ENCODE measurements around the gene ILF3. TPM values are rescaled to one million over a fixed set of nuclear protein-coding genes. Genes with fewer than 3 reads are reported as not detected.
"Not testable (repeated sequence)": the region's sequence is repeated elsewhere in the genome, so short reads cannot be mapped to it uniquely, and the experiment has no call there.

The ILF3 gene
- total and polyA plus RNA-seq, 3 experiments from 2014 or later, result 100.0 to 475 (median 471) TPM

- no peaks in the 10 kb centered on the region for H3K27me3 ChIP-seq (ENCODE audit: insufficient read depth, low read length, poor library complexity, severe bottlenecking)
- peaks cover 23% of the 10 kb centered on the region for H3K36me3 ChIP-seq (ENCODE audit: insufficient read depth, low read length)
- POLR2A ChIA-PET, result no interaction called here
- H3K9me3 ChIP-seq (ENCODE audit: low read length), result no peaks in the 10 kb centered on the region
- no peak overlapping the region for H3K27ac ChIP-seq (ENCODE audit: low read depth, low read length)
- H3K4me3 ChIP-seq (ENCODE audit: low read length), result no peak overlapping the region
- DNase-seq, result no peak
- H3K4me1 ChIP-seq (ENCODE audit: insufficient read depth, low read length), result peaks cover 16% of the 10 kb centered on the region
- peaks cover 44 to 57% (median 44%) of the 10 kb centered on the region in 3 donors for H3K4me1 Mint-ChIP-seq
- peaks cover 3 to 60% (median 5%) of the 10 kb centered on the region in 3 donors for H3K36me3 Mint-ChIP-seq
- H3K9me3 Mint-ChIP-seq, result no peaks in the 10 kb centered on the region
- CTCF ChIA-PET, result interaction anchor here (1.3 kb wide), 1 partner anchor 88 kb away, joined by 3 read pairs; no protein-coding TSS in a partner anchor
- H3K27ac Mint-ChIP-seq, result peak overlapping the region in 5 of 8 donors; percentile 9 to 80 (median 55)
- H3K4me3 Mint-ChIP-seq, result peak overlapping the region in 3 of 7 donors; percentile 6 to 45 (median 33)
- peaks cover 0 to 4% of the 10 kb centered on the region in 2 donors for H3K27me3 Mint-ChIP-seq
These were observed 15.1 kb downstream of the ILF3 start for GRCh38 chr19:10669246-10669645.

GRCh38 chr19:10670182-10670581 lies 16.0 kb downstream of the ILF3 start:
- CTCF ChIA-PET, result interaction anchor here (1.3 kb wide), 1 partner anchor 89 kb away, joined by 3 read pairs; no protein-coding TSS in a partner anchor
- Histone ChIP-seq H3K4me3 (ENCODE audit: low read length) (no peak overlapping the region), H3K27me3 (ENCODE audit: insufficient read depth, low read length, poor library complexity, severe bottlenecking) (no peaks in the 10 kb centered on the region), H3K27ac (ENCODE audit: low read depth, low read length) (no peak overlapping the region), H3K36me3 (ENCODE audit: insufficient read depth, low read length) (peaks cover 23% of the 10 kb centered on the region), H3K4me1 (ENCODE audit: insufficient read depth, low read length) (peaks cover 16% of the 10 kb centered on the region), H3K9me3 (ENCODE audit: low read length) (no peaks in the 10 kb centered on the region)
- POLR2A ChIA-PET, result no interaction called here
- peaks cover 0 to 4% of the 10 kb centered on the region in 2 donors for H3K27me3 Mint-ChIP-seq
- H3K9me3 Mint-ChIP-seq, result no peaks in the 10 kb centered on the region
- no peak for DNase-seq
- H3K4me1 Mint-ChIP-seq, result peaks cover 44 to 53% (median 44%) of the 10 kb centered on the region in 3 donors
- peaks cover 3 to 67% (median 8%) of the 10 kb centered on the region in 3 donors for H3K36me3 Mint-ChIP-seq
- peak overlapping the region in 1 of 7 donors; percentile 44 for H3K4me3 Mint-ChIP-seq
- H3K27ac Mint-ChIP-seq, result peak overlapping the region in 4 of 8 donors; percentile 9 to 63 (median 29)

- ChIA-PET CTCF (interaction anchor here (0.9 kb wide), 1 partner anchor 29 kb away, joined by 4 read pairs; no protein-coding TSS in a partner anchor), POLR2A (interaction anchor here (0.6 to 0.7 kb wide), 3 partner anchors 16 to 46 kb away, joined by 3 to 7 read pairs (median 4); no protein-coding TSS in a partner anchor)
- Histone ChIP-seq H3K36me3 (ENCODE audit: insufficient read depth, low read length) (peaks cover 29% of the 10 kb centered on the region), H3K4me3 (ENCODE audit: low read length) (no peak overlapping the region), H3K27me3 (ENCODE audit: insufficient read depth, low read length, poor library complexity, severe bottlenecking) (no peaks in the 10 kb centered on the region), H3K27ac (ENCODE audit: low read depth, low read length) (no peak overlapping the region), H3K9me3 (ENCODE audit: low read length) (no peaks in the 10 kb centered on the region), H3K4me1 (ENCODE audit: insufficient read depth, low read length) (peaks cover 16% of the 10 kb centered on the region)
- Mint-ChIP-seq H3K9me3 (no peaks in the 10 kb centered on the region), H3K27me3 (peaks cover 0 to 4% of the 10 kb centered on the region in 2 donors), H3K36me3 (peaks cover 3 to 73% (median 14%) of the 10 kb centered on the region in 3 donors), H3K4me1 (peaks cover 40 to 49% (median 41%) of the 10 kb centered on the region in 3 donors), H3K27ac (peak overlapping the region in 3 of 8 donors; percentile 23 to 81 (median 74)), H3K4me3 (no peak overlapping the region)
- DNase-seq, result no peak
These were observed 17.0 kb downstream of the ILF3 start for GRCh38 chr19:10670876-10671804.

GRCh38 chr19:10671922-10672321 lies 17.8 kb downstream of the ILF3 start:
- H3K27ac ChIP-seq (ENCODE audit: low read depth, low read length); H3K4me3 Mint-ChIP-seq; DNase-seq; H3K27me3 Mint-ChIP-seq; H3K27ac Mint-ChIP-seq; H3K4me3 ChIP-seq (ENCODE audit: low read length); H3K9me3 ChIP-seq (ENCODE audit: low read length); H3K27me3 ChIP-seq (ENCODE audit: insufficient read depth, low read length, poor library complexity, severe bottlenecking); H3K9me3 Mint-ChIP-seq: not testable (repeated sequence)
- Mint-ChIP-seq H3K36me3 (peaks cover 3 to 68% (median 15%) of the 10 kb centered on the region in 3 donors), H3K4me1 (peaks cover 32 to 41% (median 34%) of the 10 kb centered on the region in 3 donors)
- ChIA-PET POLR2A (interaction anchor here (0.6 to 0.7 kb wide), 2 partner anchors 16 to 30 kb away, joined by 3 to 7 read pairs; no protein-coding TSS in a partner anchor), CTCF (interaction anchor here (0.9 to 1.6 kb wide), 2 partner anchors 10 to 28 kb away, joined by 4 to 7 read pairs; no protein-coding TSS in a partner anchor)
- H3K36me3 ChIP-seq (ENCODE audit: insufficient read depth, low read length), result peaks cover 33% of the 10 kb centered on the region
- H3K4me1 ChIP-seq (ENCODE audit: insufficient read depth, low read length), result peaks cover 16% of the 10 kb centered on the region

GRCh38 chr19:10675214-10675613 lies 21.1 kb downstream of the ILF3 start:
- H3K27ac Mint-ChIP-seq; CTCF ChIA-PET; H3K4me3 ChIP-seq (ENCODE audit: low read length); H3K27ac ChIP-seq (ENCODE audit: low read depth, low read length); H3K27me3 Mint-ChIP-seq; H3K4me1 ChIP-seq (ENCODE audit: insufficient read depth, low read length); H3K9me3 ChIP-seq (ENCODE audit: low read length); DNase-seq; POLR2A ChIA-PET; H3K27me3 ChIP-seq (ENCODE audit: insufficient read depth, low read length, poor library complexity, severe bottlenecking); H3K9me3 Mint-ChIP-seq; H3K4me3 Mint-ChIP-seq: not testable (repeated sequence)
- peaks cover 8 to 15% (median 12%) of the 10 kb centered on the region in 3 donors for H3K4me1 Mint-ChIP-seq
- peaks cover 66% of the 10 kb centered on the region for H3K36me3 ChIP-seq (ENCODE audit: insufficient read depth, low read length)
- H3K36me3 Mint-ChIP-seq, result peaks cover 3 to 85% (median 15%) of the 10 kb centered on the region in 3 donors

- peaks cover 77% of the 10 kb centered on the region for H3K36me3 ChIP-seq (ENCODE audit: insufficient read depth, low read length)
- Mint-ChIP-seq H3K4me3 (no peak overlapping the region), H3K27me3 (no peaks in the 10 kb centered on the region), H3K27ac (no peak overlapping the region), H3K9me3 (no peaks in the 10 kb centered on the region), H3K36me3 (peaks cover 3 to 89% (median 19%) of the 10 kb centered on the region in 3 donors), H3K4me1 (peaks cover 0 to 6% (median 3%) of the 10 kb centered on the region in 3 donors)
- ChIA-PET CTCF (no interaction called here), POLR2A (no interaction called here)
- DNase-seq, result no peak
- no peaks in the 10 kb centered on the region for H3K27me3 ChIP-seq (ENCODE audit: insufficient read depth, low read length, poor library complexity, severe bottlenecking)
- H3K27ac ChIP-seq (ENCODE audit: low read depth, low read length), result no peak overlapping the region
- no peaks in the 10 kb centered on the region for H3K9me3 ChIP-seq (ENCODE audit: low read length)
- H3K4me3 ChIP-seq (ENCODE audit: low read length), result no peak overlapping the region
- H3K4me1 ChIP-seq (ENCODE audit: insufficient read depth, low read length), result no peaks in the 10 kb centered on the region
These were observed 23.6 kb downstream of the ILF3 start for GRCh38 chr19:10677751-10678150.

- CTCF ChIA-PET, result interaction anchor here (1.1 to 1.4 kb wide), 2 partner anchors 21 to 186 kb away, joined by 3 to 6 read pairs; no protein-coding TSS in a partner anchor
- Histone ChIP-seq H3K4me1 (ENCODE audit: insufficient read depth, low read length) (no peaks in the 10 kb centered on the region), H3K36me3 (ENCODE audit: insufficient read depth, low read length) (peaks cover 78% of the 10 kb centered on the region), H3K27ac (ENCODE audit: low read depth, low read length) (no peak overlapping the region), H3K4me3 (ENCODE audit: low read length) (no peak overlapping the region), H3K27me3 (ENCODE audit: insufficient read depth, low read length, poor library complexity, severe bottlenecking) (no peaks in the 10 kb centered on the region), H3K9me3 (ENCODE audit: low read length) (no peaks in the 10 kb centered on the region)
- no peaks in the 10 kb centered on the region for H3K27me3 Mint-ChIP-seq
- H3K4me1 Mint-ChIP-seq, result peaks cover 0 to 3% (median 0%) of the 10 kb centered on the region in 3 donors
- no peak for DNase-seq
- no peak overlapping the region for H3K27ac Mint-ChIP-seq
- peaks cover 0 to 89% (median 16%) of the 10 kb centered on the region in 3 donors for H3K36me3 Mint-ChIP-seq
- H3K4me3 Mint-ChIP-seq, result no peak overlapping the region
- POLR2A ChIA-PET, result no interaction called here
- no peaks in the 10 kb centered on the region for H3K9me3 Mint-ChIP-seq
These were observed 24.7 kb downstream of the ILF3 start for GRCh38 chr19:10678813-10679212.

- no peaks in the 10 kb centered on the region for H3K27me3 ChIP-seq (ENCODE audit: insufficient read depth, low read length, poor library complexity, severe bottlenecking)
- H3K36me3 Mint-ChIP-seq, result peaks cover 0 to 93% (median 21%) of the 10 kb centered on the region in 3 donors
- H3K27ac Mint-ChIP-seq, result no peak overlapping the region
- H3K4me3 Mint-ChIP-seq, result no peak overlapping the region
- peaks cover 86% of the 10 kb centered on the region for H3K36me3 ChIP-seq (ENCODE audit: insufficient read depth, low read length)
- no peaks in the 10 kb centered on the region for H3K9me3 ChIP-seq (ENCODE audit: low read length)
- no peak overlapping the region for H3K4me3 ChIP-seq (ENCODE audit: low read length)
- no peaks in the 10 kb centered on the region for H3K27me3 Mint-ChIP-seq
- H3K27ac ChIP-seq (ENCODE audit: low read depth, low read length), result no peak overlapping the region
- H3K4me1 Mint-ChIP-seq, result peaks cover 0 to 3% (median 0%) of the 10 kb centered on the region in 3 donors
- H3K4me1 ChIP-seq (ENCODE audit: insufficient read depth, low read length), result no peaks in the 10 kb centered on the region
- ChIA-PET POLR2A (no interaction called here), CTCF (interaction anchor here (1.1 to 1.4 kb wide), 3 partner anchors 18 to 185 kb away, joined by 3 to 6 read pairs (median 3); no protein-coding TSS in a partner anchor)
- H3K9me3 Mint-ChIP-seq, result no peaks in the 10 kb centered on the region
- no peak for DNase-seq
These were observed 25.6 kb downstream of the ILF3 start for GRCh38 chr19:10679743-10680142.
